ENCODE measurements around the gene SLC22A6.

- TF ChIP-seq, protein P1, sequence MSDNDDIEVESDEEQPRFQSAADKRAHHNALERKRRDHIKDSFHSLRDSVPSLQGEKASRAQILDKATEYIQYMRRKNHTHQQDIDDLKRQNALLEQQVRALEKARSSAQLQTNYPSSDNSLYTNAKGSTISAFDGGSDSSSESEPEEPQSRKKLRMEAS (IDR thresholded peaks at IDR 0.05) = no peak
- TF ChIP-seq, protein P2, sequence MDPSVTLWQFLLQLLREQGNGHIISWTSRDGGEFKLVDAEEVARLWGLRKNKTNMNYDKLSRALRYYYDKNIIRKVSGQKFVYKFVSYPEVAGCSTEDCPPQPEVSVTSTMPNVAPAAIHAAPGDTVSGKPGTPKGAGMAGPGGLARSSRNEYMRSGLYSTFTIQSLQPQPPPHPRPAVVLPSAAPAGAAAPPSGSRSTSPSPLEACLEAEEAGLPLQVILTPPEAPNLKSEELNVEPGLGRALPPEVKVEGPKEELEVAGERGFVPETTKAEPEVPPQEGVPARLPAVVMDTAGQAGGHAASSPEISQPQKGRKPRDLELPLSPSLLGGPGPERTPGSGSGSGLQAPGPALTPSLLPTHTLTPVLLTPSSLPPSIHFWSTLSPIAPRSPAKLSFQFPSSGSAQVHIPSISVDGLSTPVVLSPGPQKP (IDR thresholded peaks at IDR 0.05; ENCODE audit: low read depth, low read length) = no peak
- TF ChIP-seq CTCF (IDR thresholded peaks at IDR 0.05) = no peak
- no peak for TF ChIP-seq EP300 (IDR thresholded peaks at IDR 0.05)
- no peak for TF ChIP-seq CHD2 (IDR thresholded peaks at IDR 0.05; ENCODE audit: low read length, partially characterized antibody)
- TF ChIP-seq RAD21 (conservative IDR thresholded peaks at IDR 0.05 in 1 of 2, IDR thresholded peaks at IDR 0.05 in 1 of 2) = no peak
- no peak for TF ChIP-seq USF2 (IDR thresholded peaks at IDR 0.05)
- no peak for TF ChIP-seq HOXB13 (CRISPR knock-in tag; IDR thresholded peaks at IDR 0.05; ENCODE audit: low read depth)
- TF ChIP-seq CBX8 (IDR thresholded peaks at IDR 0.05) = no peak
- no peak for TF ChIP-seq FOSL2 (IDR thresholded peaks at IDR 0.05)
- TF ChIP-seq FOSL2 (CRISPR knock-in tag; IDR thresholded peaks at IDR 0.05) = no peak
- TF ChIP-seq RNF2 (IDR thresholded peaks at IDR 0.05; ENCODE audit: borderline replicate concordance, low read depth) = no peak
- no peak for TF ChIP-seq POLR2A (IDR thresholded peaks at IDR 0.05; ENCODE audit: low read length)
- TF ChIP-seq MYC (IDR thresholded peaks at IDR 0.05; ENCODE audit: borderline replicate concordance, low read length) = no peak
- no peak for TF ChIP-seq CEBPB (IDR thresholded peaks at IDR 0.05)
These were observed 23.7 kb downstream of the SLC22A6 start for GRCh38 chr11:62961017-62961570.

All from A549 (cell line).